ENCODE results near the gene STT3B.

STT3B gene

GRCh38 chr3:31636694-31637442, 104.1 kb downstream of the STT3B start:
- FAIRE-seq (no peak), DNase-seq (ENCODE audit: insufficient read length, low spot score) (no peak)
- TF ChIP-seq POU2F2 (IDR thresholded peaks at IDR 0.05; ENCODE audit: low read depth, low read length) (no peak), PAX5 (IDR thresholded peaks at IDR 0.05; ENCODE audit: insufficient read depth, low read length, severe bottlenecking) (no peak), POLR2AphosphoS5 (IDR thresholded peaks at IDR 0.05; ENCODE audit: low read depth, low read length) (no peak), POLR2A (IDR thresholded peaks at IDR 0.05; ENCODE audit: low read depth, low read length) (no peak), SPI1 (IDR thresholded peaks at IDR 0.05; ENCODE audit: low read depth, low read length) (no peak), TAF1 (IDR thresholded peaks at IDR 0.05; ENCODE audit: low read depth, low read length) (no peak)

- DNase-seq (ENCODE audit: insufficient read length, low spot score) (no peak), FAIRE-seq (no peak)
- no peak for TF ChIP-seq POLR2AphosphoS5 (IDR thresholded peaks at IDR 0.05; ENCODE audit: low read depth, low read length)
- no peak for TF ChIP-seq POU2F2 (IDR thresholded peaks at IDR 0.05; ENCODE audit: low read depth, low read length)
- TF ChIP-seq TAF1 (IDR thresholded peaks at IDR 0.05; ENCODE audit: low read depth, low read length) = no peak
- TF ChIP-seq POLR2A (IDR thresholded peaks at IDR 0.05; ENCODE audit: low read depth, low read length) = no peak
- TF ChIP-seq PAX5 (IDR thresholded peaks at IDR 0.05; ENCODE audit: insufficient read depth, low read length, severe bottlenecking) = no peak
- no peak for TF ChIP-seq SPI1 (IDR thresholded peaks at IDR 0.05; ENCODE audit: low read depth, low read length)
Observed at GRCh38 chr3:31639828-31640227, 107.1 kb downstream of the STT3B start.

GRCh38 chr3:31645256-31645655, 112.5 kb downstream of the STT3B start:
- FAIRE-seq (no peak), DNase-seq (ENCODE audit: insufficient read length, low spot score) (no peak)
- TF ChIP-seq POLR2AphosphoS5 (IDR thresholded peaks at IDR 0.05; ENCODE audit: low read depth, low read length) (no peak), PAX5 (IDR thresholded peaks at IDR 0.05; ENCODE audit: insufficient read depth, low read length, severe bottlenecking) (no peak), TAF1 (IDR thresholded peaks at IDR 0.05; ENCODE audit: low read depth, low read length) (no peak), POU2F2 (IDR thresholded peaks at IDR 0.05; ENCODE audit: low read depth, low read length) (no peak)

- no peak for DNase-seq (ENCODE audit: insufficient read length, low spot score)
- no peak for TF ChIP-seq POLR2A (IDR thresholded peaks at IDR 0.05; ENCODE audit: low read depth, low read length)
- TF ChIP-seq POLR2AphosphoS5 (IDR thresholded peaks at IDR 0.05; ENCODE audit: low read depth, low read length) = peak; percentile 42
- FAIRE-seq = no peak
Observed at GRCh38 chr3:31648286-31648968, 115.7 kb downstream of the STT3B start.

GRCh38 chr3:31652296-31652695, 119.6 kb downstream of the STT3B start:
- TF ChIP-seq POLR2AphosphoS5 (IDR thresholded peaks at IDR 0.05; ENCODE audit: low read depth, low read length) (no peak), PAX5 (IDR thresholded peaks at IDR 0.05; ENCODE audit: insufficient read depth, low read length, severe bottlenecking) (no peak), SPI1 (IDR thresholded peaks at IDR 0.05; ENCODE audit: low read depth, low read length) (no peak), TAF1 (IDR thresholded peaks at IDR 0.05; ENCODE audit: low read depth, low read length) (no peak), POU2F2 (IDR thresholded peaks at IDR 0.05; ENCODE audit: low read depth, low read length) (no peak), POLR2A (IDR thresholded peaks at IDR 0.05; ENCODE audit: low read depth, low read length) (no peak)
- DNase-seq (ENCODE audit: insufficient read length, low spot score) = no peak

GRCh38 chr3:31653464-31653863, 120.7 kb downstream of the STT3B start:
- FAIRE-seq = no peak

More at GRCh38 chr3:31652296-31652695, 119.6 kb downstream of the STT3B start:
- no peak for FAIRE-seq

GRCh38 chr3:31654998-31655397, 122.3 kb downstream of the STT3B start:
- DNase-seq (ENCODE audit: insufficient read length, low spot score) (no peak), FAIRE-seq (no peak)
- TF ChIP-seq SPI1 (IDR thresholded peaks at IDR 0.05; ENCODE audit: low read depth, low read length) (no peak), POLR2A (IDR thresholded peaks at IDR 0.05; ENCODE audit: low read depth, low read length) (no peak)

More at GRCh38 chr3:31653464-31653863, 120.7 kb downstream of the STT3B start:
- no peak for TF ChIP-seq PAX5 (IDR thresholded peaks at IDR 0.05; ENCODE audit: insufficient read depth, low read length, severe bottlenecking)
- peak; percentile 37; the same call in 1 of the 2 replicates for TF ChIP-seq POLR2AphosphoS5 (IDR thresholded peaks at IDR 0.05; ENCODE audit: low read depth, low read length)
- TF ChIP-seq POLR2A (IDR thresholded peaks at IDR 0.05; ENCODE audit: low read depth, low read length) = no peak; the same call in 1 of the 2 replicates
- no peak for TF ChIP-seq SPI1 (IDR thresholded peaks at IDR 0.05; ENCODE audit: low read depth, low read length)
- TF ChIP-seq POU2F2 (IDR thresholded peaks at IDR 0.05; ENCODE audit: low read depth, low read length) = no peak
- DNase-seq (ENCODE audit: insufficient read length, low spot score) = no peak

- no peak for TF ChIP-seq PAX5 (IDR thresholded peaks at IDR 0.05; ENCODE audit: insufficient read depth, low read length, severe bottlenecking)
- no peak for TF ChIP-seq POU2F2 (IDR thresholded peaks at IDR 0.05; ENCODE audit: low read depth, low read length)
- TF ChIP-seq POLR2AphosphoS5 (IDR thresholded peaks at IDR 0.05; ENCODE audit: low read depth, low read length) = peak; percentile 20; the same call in 1 of the 2 replicates
- TF ChIP-seq TAF1 (IDR thresholded peaks at IDR 0.05; ENCODE audit: low read depth, low read length) = no peak
- no peak for TF ChIP-seq POLR2A (IDR thresholded peaks at IDR 0.05; ENCODE audit: low read depth, low read length)
- DNase-seq (ENCODE audit: insufficient read length, low spot score) = no peak
- FAIRE-seq = no peak
Observed at GRCh38 chr3:31659246-31659645, 126.5 kb downstream of the STT3B start.

GRCh38 chr3:31661286-31661685, 128.6 kb downstream of the STT3B start:
- DNase-seq (ENCODE audit: insufficient read length, low spot score) = no peak
- no peak for FAIRE-seq
- TF ChIP-seq POLR2AphosphoS5 (IDR thresholded peaks at IDR 0.05; ENCODE audit: low read depth, low read length) (no peak), TAF1 (IDR thresholded peaks at IDR 0.05; ENCODE audit: low read depth, low read length) (no peak), POLR2A (IDR thresholded peaks at IDR 0.05; ENCODE audit: low read depth, low read length) (no peak), POU2F2 (IDR thresholded peaks at IDR 0.05; ENCODE audit: low read depth, low read length) (no peak), SPI1 (IDR thresholded peaks at IDR 0.05; ENCODE audit: low read depth, low read length) (no peak), PAX5 (IDR thresholded peaks at IDR 0.05; ENCODE audit: insufficient read depth, low read length, severe bottlenecking) (no peak)

Data from GM12891 (cell line).